Hippocampal formation (tissue), 2 donors: Measurements from ENCODE around the gene HECW1.

ENCODE experiments used
- DNase-seq, 2 donors: peaks; one replicate each; lab custom pipeline; 2025; lab: John Stamatoyannopoulos, UW

HECW1 gene

DNA sequence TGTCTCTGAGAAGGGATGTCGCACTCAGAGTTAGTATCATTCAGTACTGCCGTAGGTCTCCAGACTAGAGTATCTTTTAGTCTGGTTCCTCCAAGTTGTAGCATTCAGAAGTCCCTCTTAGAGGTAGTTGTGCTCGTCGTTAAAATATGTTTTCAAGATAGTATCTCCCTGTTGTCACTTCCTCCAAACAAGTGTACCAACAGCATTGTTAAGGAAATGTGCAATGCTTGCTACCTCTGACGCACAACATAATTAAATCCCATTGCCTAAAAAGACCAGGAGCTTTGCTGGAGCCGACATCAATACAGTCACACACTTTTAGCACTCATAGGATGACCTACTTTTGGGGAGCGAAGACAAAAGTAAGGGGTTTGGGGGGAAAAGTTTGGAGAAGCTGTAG is 390.5 kb downstream of the HECW1 start:
- DNase-seq: no peak

DNA sequence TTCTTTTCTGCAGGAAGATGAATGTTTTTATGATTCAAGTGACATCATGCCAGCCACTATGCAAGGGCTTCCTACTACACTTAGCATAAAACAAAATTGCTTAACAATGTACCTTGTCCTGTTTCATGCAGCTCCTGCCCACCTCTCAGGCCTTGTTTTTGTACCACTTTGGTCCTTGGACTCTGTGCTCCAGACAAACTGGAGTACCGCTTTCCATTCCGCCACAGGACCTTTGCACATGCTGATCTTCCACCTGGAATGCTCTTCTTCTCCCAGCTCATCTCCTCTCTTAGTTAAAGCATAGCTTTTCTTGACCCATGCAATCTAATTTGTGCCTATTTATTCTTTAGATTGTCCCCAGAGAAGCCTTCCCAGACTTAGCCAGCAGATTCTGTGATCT is 393.0 kb downstream of the HECW1 start:
- DNase-seq: no peak

DNA sequence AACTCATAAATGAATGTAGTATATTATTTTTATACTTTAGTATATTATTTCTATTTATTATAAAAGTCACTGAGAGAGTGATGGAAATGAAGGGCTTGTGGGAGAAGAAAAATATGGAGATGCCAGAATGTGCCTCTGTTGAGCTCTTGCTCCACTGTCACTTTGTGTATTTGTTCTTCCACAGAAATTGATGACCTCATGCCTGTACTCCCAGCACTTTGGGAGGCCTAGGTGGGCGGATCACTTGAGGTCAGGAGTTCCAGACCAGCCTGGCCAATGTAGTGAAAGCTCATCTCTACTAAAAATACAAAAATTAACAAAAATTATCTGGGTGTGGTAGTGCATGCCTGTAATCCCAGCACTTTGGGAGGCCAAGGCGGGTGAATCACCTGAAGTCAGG is 394.0 kb downstream of the HECW1 start:
- no peak for DNase-seq

DNA sequence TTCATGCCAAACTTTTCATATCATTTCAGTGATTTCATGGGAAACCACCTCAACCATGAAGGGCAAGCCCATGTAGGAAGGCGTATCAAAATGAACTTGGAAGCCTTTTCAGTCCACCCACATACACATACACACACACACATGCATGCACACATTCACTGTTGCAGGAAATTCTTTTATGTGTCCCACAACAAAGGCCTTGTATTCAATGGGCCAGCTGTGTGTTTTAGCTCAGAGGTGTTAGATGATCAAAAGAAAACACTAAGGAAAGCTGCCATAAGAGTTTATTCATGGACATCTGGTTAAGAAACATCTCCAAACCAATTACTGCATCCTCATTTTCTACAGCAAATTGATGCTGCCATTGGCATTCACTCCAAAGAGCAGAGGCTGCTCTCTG is 396.0 kb downstream of the HECW1 start:
- DNase-seq: no peak

DNA sequence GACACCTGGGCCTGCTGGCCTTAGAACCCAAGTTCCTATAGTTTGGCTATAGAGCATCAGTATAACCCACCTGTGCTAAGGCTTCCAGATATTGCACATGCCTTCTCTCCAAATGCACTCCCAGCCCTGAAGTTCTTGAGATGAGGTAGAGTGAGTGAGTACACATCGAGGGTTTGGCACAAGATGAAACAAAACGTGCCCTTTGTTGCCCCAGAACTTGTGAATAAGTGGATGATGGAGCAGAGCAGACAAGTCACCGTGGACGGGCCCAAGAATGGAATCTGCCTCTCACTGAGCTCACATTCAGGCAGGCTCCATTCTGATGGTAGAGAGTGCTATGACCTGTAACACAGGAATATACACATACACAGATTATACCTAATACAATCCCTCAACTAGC is 397.5 kb downstream of the HECW1 start:
- DNase-seq: no peak

DNA sequence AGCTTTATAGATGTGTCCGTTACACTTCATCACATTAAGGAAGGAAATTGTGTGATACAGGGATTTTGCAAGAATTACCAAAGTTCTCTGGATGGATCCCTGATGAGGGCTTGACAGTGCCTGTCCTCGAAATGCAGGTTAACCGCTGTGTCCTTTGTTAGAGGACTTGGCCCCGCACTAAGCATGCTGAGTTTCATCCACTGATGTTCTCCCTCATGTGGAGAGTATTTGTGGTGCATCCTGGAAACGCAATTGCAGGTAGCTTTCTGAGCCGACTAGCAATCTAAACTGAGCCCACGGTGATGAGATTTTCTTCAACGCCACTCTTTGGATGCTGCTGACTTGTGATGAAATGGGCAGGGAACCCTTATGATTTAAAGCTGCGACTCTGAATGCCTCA is 398.6 kb downstream of the HECW1 start:
- DNase-seq: no peak

DNA sequence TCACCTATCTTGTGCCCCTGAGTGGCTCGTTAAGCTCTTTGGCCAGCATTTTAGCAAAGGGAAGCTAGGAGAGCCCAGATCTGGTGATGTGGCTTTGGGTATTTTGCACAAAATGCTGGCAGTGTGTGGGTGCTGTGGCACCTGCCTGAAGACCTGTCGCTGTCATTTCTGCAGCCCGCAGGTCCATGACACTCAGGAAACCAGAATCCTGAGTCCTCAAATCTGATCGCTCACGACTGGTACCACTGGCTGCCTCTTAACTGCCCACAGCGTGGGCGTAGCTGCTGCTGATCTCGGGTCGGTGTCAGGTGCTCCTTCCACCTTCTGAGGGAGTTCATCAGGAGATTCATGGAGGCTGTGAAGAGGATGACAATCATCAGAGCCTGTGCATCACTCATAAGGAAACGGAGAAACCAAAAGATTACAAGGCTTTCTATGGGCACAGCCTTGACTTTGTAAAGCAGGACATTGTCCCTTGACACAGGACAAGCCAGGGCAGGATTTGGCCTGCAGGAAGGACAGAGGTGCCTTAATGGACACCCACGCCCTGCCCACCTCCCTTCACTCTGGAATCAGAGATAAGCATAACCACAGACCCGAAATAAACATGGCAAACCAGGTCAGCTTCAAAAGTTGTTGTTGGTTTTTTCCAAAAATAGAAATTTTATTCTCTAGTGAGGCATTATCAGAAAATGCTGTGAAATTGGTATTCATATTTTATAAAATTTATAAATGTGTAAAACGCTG is 399.5 kb downstream of the HECW1 start:
- DNase-seq: no peak

DNA sequence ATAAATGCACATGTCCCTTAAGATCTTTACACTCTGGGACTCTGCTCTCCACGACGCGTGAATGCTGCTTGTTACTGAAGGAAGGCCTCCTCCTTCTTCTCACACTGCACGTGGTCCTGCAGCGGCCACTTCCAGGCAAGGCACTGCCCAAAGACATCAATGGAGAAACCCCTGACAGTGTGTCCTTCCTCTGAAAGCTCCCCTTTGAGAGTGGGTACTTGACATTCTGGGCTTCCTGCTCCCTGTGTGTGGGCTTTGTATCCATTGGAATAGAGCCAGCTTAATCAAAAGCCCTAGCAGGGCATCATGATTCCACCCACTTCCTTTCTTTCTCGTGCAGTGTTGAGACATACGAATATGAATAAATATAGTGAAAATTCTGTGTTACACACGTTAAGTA is 400.8 kb downstream of the HECW1 start:
- DNase-seq: peak in 1 of 2 donors; percentile 24

DNA sequence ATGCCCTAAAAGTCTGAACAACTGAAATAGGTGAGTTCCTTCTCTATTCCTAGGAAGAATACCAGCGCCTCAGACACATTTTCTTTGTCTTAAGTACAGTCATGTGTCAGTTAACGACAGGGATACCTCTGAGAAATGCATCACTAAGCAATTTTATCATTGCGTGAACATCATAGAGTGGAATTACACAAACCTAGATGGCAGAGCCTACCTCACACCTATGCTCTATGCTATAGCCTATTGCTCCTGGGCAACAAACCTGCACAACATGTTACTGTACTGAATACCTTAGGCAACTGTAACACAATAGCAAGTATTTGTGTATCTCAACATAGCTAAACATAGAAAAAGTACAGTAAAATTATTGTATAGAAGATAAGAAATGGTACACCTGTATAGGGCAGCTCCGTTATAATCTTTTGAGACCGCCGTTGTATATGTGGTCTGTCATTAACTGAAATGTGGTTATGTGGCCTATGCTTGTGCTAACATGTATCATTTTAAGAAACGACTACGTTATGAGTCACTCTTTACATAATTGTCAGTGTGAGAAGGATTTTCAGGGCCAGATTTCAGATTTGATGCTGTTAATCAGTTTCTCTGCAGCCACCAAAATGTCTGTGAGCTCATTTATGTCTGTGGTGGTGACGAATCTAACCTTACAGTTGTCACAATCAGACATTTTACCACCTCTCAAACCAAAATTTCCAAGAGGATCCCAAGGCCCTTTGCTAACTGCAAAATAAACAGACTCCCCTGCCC is 404.3 kb downstream of the HECW1 start:
- no peak for DNase-seq

DNA sequence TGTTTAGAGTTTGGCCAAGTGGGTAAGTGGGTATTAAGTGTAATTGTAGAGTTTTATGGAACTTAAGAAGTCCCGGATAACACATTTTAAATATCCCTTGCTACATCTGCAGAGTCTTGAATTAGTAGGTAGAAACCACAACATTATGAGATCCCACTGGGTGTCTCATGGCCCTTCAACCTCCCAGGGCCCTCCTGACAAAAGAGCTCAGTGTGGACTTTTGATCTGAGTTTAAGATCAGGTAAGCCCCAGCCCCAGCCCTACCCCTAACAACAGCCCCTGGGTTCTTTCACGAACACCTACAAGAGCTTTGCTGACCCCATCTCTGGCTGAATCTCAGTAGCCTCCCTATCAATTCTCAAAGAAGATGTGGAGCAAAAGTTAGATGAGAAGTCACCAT is 405.0 kb downstream of the HECW1 start:
- no peak for DNase-seq

DNA sequence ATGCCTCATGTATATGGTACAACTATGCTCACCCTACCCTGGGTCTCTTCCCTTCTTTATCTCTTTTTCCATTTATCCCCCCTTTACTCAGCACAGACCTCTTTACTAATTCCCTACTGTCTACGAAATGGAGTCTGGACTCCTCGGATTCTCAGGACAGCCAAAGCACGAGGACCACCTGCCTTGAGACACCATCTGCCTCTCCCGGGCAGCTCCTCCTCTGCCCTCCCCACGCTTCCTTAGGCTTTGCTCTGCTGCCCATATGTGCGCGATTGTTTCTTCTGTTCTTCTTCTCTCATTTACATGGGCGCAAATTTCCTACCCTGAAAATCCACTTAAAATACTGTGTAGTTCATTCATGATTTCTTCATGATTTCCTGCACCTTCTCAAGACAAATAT is 407.8 kb downstream of the HECW1 start:
- DNase-seq: no peak

DNA sequence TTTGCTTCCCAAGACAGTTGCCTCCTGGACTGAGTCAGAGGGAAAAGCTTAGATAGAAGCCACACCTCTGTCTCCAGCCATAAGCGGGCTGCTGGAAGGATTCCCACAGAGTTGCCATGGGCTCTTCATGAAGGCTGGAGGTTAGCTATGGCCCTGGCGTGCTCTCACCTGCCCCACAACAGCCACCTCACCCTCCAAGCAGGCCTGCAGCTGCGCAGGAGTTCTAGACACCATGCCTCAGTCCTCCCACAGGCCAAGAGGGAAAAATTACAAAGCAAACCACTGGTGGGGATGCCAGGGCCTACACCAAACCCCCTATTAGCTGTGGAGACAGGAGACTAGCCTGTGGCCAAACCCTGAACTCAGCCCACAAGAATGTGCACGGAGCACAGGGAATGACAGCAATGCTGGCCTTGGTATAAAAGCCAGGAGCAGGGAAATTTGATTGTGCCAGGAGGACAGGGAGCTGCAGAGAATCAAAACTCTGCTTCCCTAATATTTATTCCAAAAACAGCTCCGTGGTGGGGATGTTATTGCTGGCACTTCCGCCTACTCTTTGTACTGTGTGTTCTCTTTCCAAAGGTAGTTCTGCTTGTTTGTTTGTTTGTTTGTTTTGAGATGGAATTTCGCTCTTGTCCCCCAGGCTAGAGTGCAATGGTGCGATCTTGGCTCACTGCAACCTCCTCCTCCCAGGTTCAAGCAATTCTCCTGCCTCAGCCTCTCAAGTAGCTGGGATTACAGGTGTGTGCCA is 410.1 kb downstream of the HECW1 start:
- DNase-seq: no peak

DNA sequence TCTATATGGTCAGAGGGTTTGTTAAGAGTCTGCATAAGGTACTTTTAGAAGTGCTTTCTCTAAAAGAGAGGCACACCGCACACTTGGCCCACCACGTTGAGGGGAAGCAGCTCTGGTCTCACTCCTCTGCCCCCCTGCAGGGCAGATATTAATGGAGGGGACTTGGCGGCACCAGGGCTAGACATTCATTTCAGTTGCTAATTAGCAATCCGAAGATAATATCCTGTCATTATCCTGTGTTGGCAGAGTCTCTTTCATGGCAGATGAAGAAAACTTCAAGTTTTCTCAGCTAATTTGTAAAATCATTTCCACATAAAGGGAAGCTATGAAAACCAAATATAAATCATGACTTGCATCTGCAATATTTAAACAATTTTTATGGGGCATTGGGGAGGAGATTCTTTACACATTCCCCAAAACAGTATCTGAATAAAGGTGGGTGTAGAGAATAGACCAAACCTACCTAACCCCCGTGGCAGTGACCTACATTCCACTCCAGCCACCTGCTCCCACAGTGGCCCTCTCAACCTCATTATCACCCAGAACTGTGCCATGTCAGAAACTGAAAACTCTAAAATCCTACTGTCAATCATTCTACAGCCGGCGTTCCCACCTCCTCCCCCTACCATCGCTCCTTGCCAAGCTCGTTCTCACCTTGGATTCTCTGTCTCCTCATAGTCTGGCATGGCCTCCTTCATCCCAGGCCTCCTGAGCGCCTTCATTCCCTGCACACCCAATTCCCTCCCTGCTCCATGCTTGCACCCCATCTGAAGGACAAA is 416.3 kb downstream of the HECW1 start:
- DNase-seq: no peak

DNA sequence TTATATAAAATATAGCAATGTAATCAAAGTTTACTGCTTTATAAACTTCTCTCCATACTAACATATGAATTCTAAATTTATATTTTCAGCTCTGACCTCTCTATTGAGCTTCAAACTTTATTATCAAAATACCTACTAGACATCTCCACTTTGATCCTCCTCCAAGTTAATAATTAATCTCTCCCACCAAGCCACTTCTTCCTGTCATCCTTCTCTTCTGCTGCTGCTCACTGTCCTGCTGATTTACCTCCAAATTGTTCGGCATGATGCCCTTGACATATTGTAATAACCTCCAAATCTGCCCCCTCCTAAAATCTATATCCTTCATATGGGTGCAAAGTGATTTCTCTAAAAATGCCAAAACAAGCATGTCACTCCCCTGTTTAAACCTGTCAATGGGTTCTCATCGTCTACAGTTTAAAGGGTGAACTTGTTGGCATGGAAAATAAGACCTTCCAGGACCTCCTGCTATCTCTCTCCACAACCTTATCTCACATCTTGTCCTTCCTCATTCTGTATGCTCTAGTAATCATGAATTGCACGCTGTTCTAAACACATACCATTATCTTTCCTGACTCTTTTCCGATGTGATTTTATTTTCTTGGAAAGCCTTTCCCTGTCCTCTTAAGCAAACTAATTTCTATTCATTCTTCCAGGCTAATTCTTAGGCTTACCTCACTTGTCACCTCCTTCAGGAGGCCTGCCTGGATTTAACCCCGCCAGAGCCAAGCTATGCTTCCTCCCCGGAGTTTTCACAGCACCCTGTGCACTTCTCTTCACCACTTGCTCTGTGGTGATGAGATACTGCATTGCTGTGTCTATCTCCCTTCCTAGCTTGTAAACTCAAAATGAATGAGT is 418.3 kb downstream of the HECW1 start:
- no peak for DNase-seq

DNA sequence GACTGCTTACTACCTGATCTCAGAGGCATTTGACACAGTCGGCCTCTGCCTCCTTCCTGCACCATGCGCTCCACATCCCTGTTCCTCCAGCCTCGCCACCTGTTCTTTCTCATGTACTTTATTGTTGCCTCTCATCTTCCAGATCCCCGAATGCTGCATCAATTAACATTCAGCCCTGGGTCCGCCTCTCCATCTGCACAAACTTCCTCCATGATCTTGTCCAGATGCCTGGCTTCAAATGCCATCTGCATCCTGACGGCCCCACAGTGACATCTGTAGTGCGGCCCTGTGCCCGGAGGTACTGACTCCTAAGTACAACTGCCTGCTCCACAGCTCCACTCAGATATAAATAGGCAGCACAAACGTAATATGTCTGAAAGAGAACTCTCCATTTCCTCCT is 419.3 kb downstream of the HECW1 start:
- DNase-seq: no peak

DNA sequence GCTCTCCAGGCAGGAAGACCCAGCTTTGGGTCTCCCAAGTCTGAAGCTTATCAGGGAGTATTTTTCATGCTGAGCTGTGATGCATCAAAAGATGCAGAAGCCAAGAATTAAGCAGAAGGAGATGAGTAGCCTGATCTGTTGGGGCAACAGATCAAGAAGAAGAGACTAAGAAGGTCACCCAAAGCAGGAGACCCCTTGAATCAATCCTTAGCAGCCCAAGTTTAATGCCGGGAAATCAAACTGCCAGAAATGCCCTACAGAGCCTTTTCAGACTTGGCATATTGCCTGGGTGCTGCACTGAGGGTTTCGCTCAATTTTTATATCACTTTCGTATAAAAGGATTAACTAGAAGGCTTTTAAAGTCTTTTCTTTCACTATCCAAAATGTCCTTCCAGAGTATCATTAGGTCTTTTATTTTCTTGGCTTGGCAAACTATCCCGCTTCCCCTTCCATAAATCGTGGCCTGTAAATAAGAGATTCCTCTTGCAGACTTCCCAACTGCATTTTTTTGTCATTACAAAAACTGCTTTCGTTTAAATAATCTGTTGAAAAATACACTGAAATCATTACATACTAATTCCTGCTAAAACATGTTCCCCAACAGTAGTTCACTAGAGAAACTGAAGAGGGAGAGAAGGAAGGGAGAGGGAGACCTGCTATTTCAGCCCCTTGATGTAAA is 421.5 kb downstream of the HECW1 start:
- DNase-seq: no peak

DNA sequence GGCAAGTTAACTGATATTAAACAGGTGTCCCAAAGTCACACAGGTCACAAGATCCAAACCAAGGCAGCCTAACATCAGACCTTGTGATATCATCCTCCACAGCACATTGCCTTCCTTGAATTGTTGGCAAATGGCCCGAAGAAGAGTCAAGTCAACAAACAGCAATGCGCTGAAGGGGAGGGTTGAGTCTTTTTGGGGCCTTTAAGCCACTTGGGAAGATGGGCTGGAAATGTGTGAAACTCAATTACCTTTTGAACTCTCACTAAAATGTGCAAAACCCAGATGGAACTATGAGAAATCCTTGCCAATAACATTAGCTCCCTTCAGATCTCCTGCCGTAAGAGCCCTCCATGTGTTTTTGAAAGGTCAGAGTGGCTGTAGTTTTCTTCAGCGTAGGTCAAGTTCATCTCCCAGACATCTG is 422.6 kb downstream of the HECW1 start:
- no peak for DNase-seq

DNA sequence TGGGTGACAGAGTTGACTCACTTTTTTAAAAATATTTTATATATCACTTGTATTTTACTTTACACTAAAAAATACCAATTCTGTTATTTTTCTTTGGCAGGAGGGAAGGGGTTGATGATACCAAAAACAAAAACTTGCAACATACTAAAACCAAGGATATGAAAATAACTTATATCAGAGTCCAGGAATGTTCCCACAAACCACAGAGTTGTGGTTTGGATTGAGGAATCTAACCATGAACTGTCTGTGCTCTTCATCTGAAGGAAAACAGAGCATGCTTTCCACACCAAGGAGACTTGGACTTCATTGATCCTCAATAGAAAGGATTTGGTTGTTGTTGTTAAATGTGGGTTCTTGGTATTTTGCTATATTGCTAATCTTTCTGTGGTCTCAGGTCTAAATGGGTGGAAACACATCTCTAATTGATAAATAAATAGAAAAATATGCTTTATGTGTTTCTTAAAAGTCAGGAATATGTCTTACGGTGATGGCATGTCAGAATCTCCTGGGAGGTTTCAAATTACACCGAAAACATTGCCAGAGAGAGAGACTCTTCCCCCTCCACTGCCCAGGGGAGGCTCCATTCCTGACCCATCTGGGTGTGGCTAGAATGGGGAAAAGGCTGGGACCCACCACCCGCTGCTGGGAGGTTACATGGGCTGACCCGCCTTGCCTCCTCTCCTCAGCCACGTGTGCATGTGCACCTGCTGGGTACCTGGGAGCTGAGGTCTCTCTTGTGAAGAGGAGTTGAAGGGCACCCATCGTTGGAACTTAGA is 423.6 kb downstream of the HECW1 start:
- DNase-seq: no peak

DNA sequence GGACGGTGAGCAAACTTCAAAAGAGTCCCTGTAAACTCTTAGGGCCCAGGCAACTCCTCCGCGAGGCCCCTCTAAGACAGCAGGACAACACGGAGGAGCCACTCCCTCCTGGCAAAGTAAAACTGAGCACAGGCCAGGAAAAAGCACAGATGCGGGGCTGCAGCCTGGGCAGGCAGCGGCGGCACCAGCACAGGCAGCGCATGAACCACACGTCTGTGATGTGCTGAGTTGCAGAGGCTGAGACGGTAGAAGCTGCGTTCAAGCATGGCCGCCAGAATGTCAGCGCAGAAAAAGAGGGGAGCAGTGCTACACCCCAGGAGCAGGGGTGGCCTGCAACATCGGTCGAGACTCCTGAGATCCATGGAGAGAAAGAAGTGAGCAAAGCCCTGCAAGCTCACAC is 424.3 kb downstream of the HECW1 start:
- no peak for DNase-seq
